Endodermal cell (in vitro differentiated cells): ENCODE measurements around the gene DYNLL1. TPM values are rescaled to one million over a fixed set of nuclear protein-coding genes. Genes with fewer than 3 reads are reported as not detected.
"Not testable (repeated sequence)": the region's sequence is repeated elsewhere in the genome, so short reads cannot be mapped to it uniquely, and the experiment has no call there.

ENCODE experiments used
- DNase-seq: peaks from one replicate; pipeline ENCODE4 v3.0.0-alpha.2; 2017
- H3K27ac ChIP-seq: 2 replicates; pipeline ENCODE4 v1.5.1; 2013; ENCODE audit warnings: mild to moderate bottlenecking, low read depth, low read length, moderate library complexity
- H3K27me3 ChIP-seq: 2 replicates; pipeline ENCODE4 v1.6.1; 2013; ENCODE audit warnings: mild to moderate bottlenecking, low read length, moderate library complexity; ENCODE audit not compliant: insufficient read depth, control insufficient read depth, poor library complexity, severe bottlenecking
- H3K36me3 ChIP-seq: 2 replicates; pipeline ENCODE4 v1.7.0; 2013; ENCODE audit warnings: mild to moderate bottlenecking, low read length, moderate library complexity; ENCODE audit not compliant: control insufficient read depth, insufficient read depth
- H3K4me1 ChIP-seq: one replicate; pipeline ENCODE4 v1.7.0; 2013; ENCODE audit warnings: low read length; ENCODE audit not compliant: control insufficient read depth, insufficient read depth
- H3K4me3 ChIP-seq: 2 replicates; pipeline ENCODE4 v1.5.1; 2013; ENCODE audit warnings: mild to moderate bottlenecking, low read length, moderate library complexity
- H3K9ac ChIP-seq: 2 replicates; pipeline ENCODE4 v1.6.1; 2013; ENCODE audit warnings: mild to moderate bottlenecking, low read length, moderate library complexity; ENCODE audit not compliant: poor library complexity, severe bottlenecking; ENCODE audit errors: extremely low read depth
- H3K9me3 ChIP-seq: 2 replicates; pipeline ENCODE4 v1.6.1; 2013; ENCODE audit warnings: mild to moderate bottlenecking, low read length, moderate library complexity; ENCODE audit not compliant: control insufficient read depth
- H3K27ac Mint-ChIP-seq: 2 replicates; pipeline ENCODE4 v1.8.0; 2020; ENCODE audit warnings: mixed read lengths
- H3K27me3 Mint-ChIP-seq: 2 replicates; pipeline ENCODE4 v1.8.0; 2021; ENCODE audit warnings: mild to moderate bottlenecking, mixed read lengths; ENCODE audit not compliant: insufficient read depth
- H3K36me3 Mint-ChIP-seq: 2 replicates; pipeline ENCODE4 v1.8.0; 2020; ENCODE audit warnings: low read depth, mixed read lengths
- H3K4me1 Mint-ChIP-seq: 2 replicates; pipeline ENCODE4 v1.8.0; 2020; ENCODE audit warnings: mixed read lengths
- H3K4me3 Mint-ChIP-seq: 2 replicates; pipeline ENCODE4 v1.8.0; 2020; ENCODE audit warnings: mild to moderate bottlenecking, moderate library complexity, mixed read lengths
- H3K9me3 Mint-ChIP-seq: 2 replicates; pipeline ENCODE4 v1.8.0; 2020; ENCODE audit warnings: mild to moderate bottlenecking, mixed read lengths
- WGBS, 2 experiments: methylation state at CpG; one replicate each; pipeline versions ENCODE4 v1.1.5 to v1.1.7; 2013; ENCODE audit warnings: missing lambda C conversion rate in 2 of 2, mixed read lengths in 1 of 2; ENCODE audit not compliant: insufficient coverage in 1 of 2, insufficient read length in 1 of 2; 5-methylcytosine and 5-hydroxymethylcytosine counted together
- long read RNA-seq, 4 experiments: library from polyadenylated mRNA in 2 of 4; library from RNA in 1 of 4; library from capped mRNA in 1 of 4; stranded (forward) in 3 of 4; unstranded in 1 of 4; transcript quantifications; one replicate each; pipeline ENCODE4 v2.0.0, GENCODE V29; 2020 to 2021; ENCODE audit warnings: inconsistent platforms in 1 of 4
- polyA plus RNA-seq, 2 experiments: library from polyadenylated mRNA; stranded (reverse); fragments of 50-300 nt; gene quantifications; one replicate each; pipeline ENCODE4 v1.2.3, GENCODE V29; 2013
- total RNA-seq, 2 donors: library from RNA; stranded (reverse); fragmentation: NEBNext Ultra II Directional in 1 of 2; extraction: Animal tissue kit (Norgen Biotek cat#: 25700) in 1 of 2; gene quantifications; 2 replicates in 1 of 2; 3 replicates in 1 of 2; pipeline ENCODE4 v1.2.1, GENCODE V29; 2021
- TF ChIP-seq, protein P1 (sequence below): fragments of 200-600 bp; sonication (generic); conservative IDR thresholded peaks from 2 replicates; pipeline ENCODE4 v1.5.0; 2021; ENCODE audit warnings: antibody characterized with exemption, mild to moderate bottlenecking

DYNLL1 gene
- total RNA-seq, result 100 to 1,000 TPM; 326 to 424 TPM
- polyA plus RNA-seq (2013, experiment 1 of 2), result 494 TPM
- 464 TPM for polyA plus RNA-seq (2013, experiment 2 of 2)
- long read RNA-seq, experiment 1, transcript DYNLL1-210 (1 exons, 670 nt), result minor isoform, 13 of 177 reads
- long read RNA-seq, experiment 1, transcript DYNLL1-201 (3 exons, 720 nt), result major isoform, 141 of 177 reads
- long read RNA-seq, experiment 1, transcript DYNLL1-202 (3 exons, 697 nt), result minor isoform, 11 of 177 reads
- long read RNA-seq, experiment 1, transcript DYNLL1-207 (2 exons, 719 nt), result minor isoform, 9 of 177 reads
- long read RNA-seq, experiment 1, partial matches to known transcripts, result 0 of 177 reads
- long read RNA-seq, experiment 1, other reads (novel, unspliced or antisense), result 1 of 177 reads
- long read RNA-seq, experiment 2, transcript DYNLL1-201 (3 exons, 720 nt), result major isoform, 102 of 123 reads
- long read RNA-seq, experiment 2, transcript DYNLL1-202 (3 exons, 697 nt), result minor isoform, 7 of 123 reads
- long read RNA-seq, experiment 2, transcript DYNLL1-207 (2 exons, 719 nt), result minor isoform, 7 of 123 reads
- long read RNA-seq, experiment 2, partial matches to known transcripts, result 0 of 123 reads
- long read RNA-seq, experiment 2, other reads (novel, unspliced or antisense), result 2 of 123 reads
- long read RNA-seq, experiment 3, transcript DYNLL1-201 (3 exons, 720 nt), result major isoform, 40 of 45 reads
- long read RNA-seq, experiment 3, partial matches to known transcripts, result 0 of 45 reads
- long read RNA-seq, experiment 3, other reads (novel, unspliced or antisense), result 0 of 45 reads
- long read RNA-seq, experiment 4, transcript DYNLL1-203 (3 exons, 814 nt), result minor isoform, 6 of 29 reads
- long read RNA-seq, experiment 4, transcript DYNLL1-207 (2 exons, 719 nt), result major isoform, 17 of 29 reads
- long read RNA-seq, experiment 4, partial matches to known transcripts, result 0 of 29 reads
- long read RNA-seq, experiment 4, other reads (novel, unspliced or antisense), result 3 of 29 reads

DNA sequence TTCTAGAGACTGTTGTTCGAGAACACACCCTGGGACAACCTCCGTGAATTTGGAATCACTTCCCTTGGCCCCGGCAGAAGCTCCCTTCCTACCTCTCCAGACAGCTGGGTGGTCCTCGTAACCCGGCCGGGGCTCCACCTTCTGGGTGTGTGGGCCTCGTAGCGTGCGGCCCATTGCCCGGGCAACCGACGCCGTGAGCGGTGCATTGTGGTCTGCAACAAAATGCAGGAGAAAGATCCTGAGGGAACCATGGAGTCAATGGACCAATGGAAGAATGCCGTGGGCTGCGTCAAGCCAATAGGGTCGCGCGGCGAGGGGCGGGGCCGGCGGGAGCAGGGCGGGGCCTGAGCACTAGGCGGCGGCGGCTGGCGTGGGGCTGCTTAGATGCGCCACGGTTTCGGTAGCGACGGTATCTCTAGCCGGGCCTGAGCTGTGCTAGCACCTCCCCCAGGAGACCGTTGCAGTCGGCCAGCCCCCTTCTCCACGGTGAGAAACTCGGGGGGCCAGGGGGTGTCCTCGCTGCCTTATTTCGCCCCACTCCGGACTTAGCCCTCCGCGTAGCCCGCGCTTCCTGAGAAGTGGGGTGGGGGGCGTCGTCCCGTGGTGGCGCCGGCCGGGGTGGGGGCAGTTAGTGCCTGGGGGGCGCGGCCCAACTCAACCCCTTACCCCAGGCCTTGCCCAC is at the start of gene DYNLL1:
Gene DYNLL1 (plus strand): TSS at position 383 of the 682 bp plus-strand sequence. CDS start 309 bp downstream, outside the sequence.
- Mint-ChIP-seq H3K4me1 (peaks cover 29% of the 10 kb centered on the region), H3K27me3 (no peaks in the 10 kb centered on the region), H3K9me3 (no peaks in the 10 kb centered on the region), H3K27ac (peak within 1 kb of the TSS; percentile 94), H3K36me3 (peaks cover 35% of the 10 kb centered on the region), H3K4me3 (peak within 1 kb of the TSS; percentile 96)
- H3K27me3 ChIP-seq, result no peaks in the 10 kb centered on the region
- H3K36me3 ChIP-seq, result peaks cover 23% of the 10 kb centered on the region
- peaks cover 3% of the 10 kb centered on the region for H3K4me1 ChIP-seq
- H3K9me3 ChIP-seq, result no peaks in the 10 kb centered on the region
- H3K27ac ChIP-seq, result peak within 1 kb of the TSS; percentile 81
- DNase-seq, result peak; percentile 100
- TF ChIP-seq, protein P1, sequence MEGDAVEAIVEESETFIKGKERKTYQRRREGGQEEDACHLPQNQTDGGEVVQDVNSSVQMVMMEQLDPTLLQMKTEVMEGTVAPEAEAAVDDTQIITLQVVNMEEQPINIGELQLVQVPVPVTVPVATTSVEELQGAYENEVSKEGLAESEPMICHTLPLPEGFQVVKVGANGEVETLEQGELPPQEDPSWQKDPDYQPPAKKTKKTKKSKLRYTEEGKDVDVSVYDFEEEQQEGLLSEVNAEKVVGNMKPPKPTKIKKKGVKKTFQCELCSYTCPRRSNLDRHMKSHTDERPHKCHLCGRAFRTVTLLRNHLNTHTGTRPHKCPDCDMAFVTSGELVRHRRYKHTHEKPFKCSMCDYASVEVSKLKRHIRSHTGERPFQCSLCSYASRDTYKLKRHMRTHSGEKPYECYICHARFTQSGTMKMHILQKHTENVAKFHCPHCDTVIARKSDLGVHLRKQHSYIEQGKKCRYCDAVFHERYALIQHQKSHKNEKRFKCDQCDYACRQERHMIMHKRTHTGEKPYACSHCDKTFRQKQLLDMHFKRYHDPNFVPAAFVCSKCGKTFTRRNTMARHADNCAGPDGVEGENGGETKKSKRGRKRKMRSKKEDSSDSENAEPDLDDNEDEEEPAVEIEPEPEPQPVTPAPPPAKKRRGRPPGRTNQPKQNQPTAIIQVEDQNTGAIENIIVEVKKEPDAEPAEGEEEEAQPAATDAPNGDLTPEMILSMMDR, result no peak
- H3K9ac ChIP-seq, result peak within 1 kb of the TSS; percentile 91
- peak within 1 kb of the TSS; percentile 92 for H3K4me3 ChIP-seq
- WGBS, 2 experiments, result 0% methylated on average over 12 to 53 of the region's 53 CpGs

DNA sequence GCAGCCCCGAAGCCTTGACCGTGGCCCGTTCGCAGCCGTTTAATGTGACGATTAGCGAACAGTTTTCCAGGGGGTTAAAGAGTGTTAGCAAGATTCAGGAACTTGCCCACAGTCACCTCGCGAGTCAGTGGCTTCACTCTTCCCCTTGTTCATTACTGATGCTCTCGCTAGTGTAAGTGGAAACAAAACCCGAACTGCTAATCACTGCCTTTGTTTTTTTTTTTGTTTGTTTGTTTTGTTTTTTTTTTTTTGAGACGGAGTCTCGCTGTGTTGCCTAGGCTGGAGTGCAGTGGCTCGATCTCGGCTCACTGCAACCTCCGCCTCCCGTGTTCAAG is 49.1 kb upstream of the DYNLL1 start:
- H3K4me3 ChIP-seq, result peak overlapping the region; percentile 100
- H3K9ac ChIP-seq, result peak overlapping the region; percentile 92
- 13% methylated on average over 6 to 17 of the region's 17 CpGs for WGBS, 2 experiments
- H3K4me3 Mint-ChIP-seq, result peak overlapping the region; percentile 99
- not testable (repeated sequence) for H3K27me3 Mint-ChIP-seq, H3K9me3 ChIP-seq, DNase-seq, H3K4me1 Mint-ChIP-seq, H3K4me1 ChIP-seq, H3K9me3 Mint-ChIP-seq, H3K27me3 ChIP-seq
- peak overlapping the region; percentile 40 for H3K27ac ChIP-seq
- H3K36me3 ChIP-seq, result peaks cover 53% of the 10 kb centered on the region
- H3K27ac Mint-ChIP-seq, result peak overlapping the region; percentile 99
- H3K36me3 Mint-ChIP-seq, result peaks cover 50% of the 10 kb centered on the region

DNA sequence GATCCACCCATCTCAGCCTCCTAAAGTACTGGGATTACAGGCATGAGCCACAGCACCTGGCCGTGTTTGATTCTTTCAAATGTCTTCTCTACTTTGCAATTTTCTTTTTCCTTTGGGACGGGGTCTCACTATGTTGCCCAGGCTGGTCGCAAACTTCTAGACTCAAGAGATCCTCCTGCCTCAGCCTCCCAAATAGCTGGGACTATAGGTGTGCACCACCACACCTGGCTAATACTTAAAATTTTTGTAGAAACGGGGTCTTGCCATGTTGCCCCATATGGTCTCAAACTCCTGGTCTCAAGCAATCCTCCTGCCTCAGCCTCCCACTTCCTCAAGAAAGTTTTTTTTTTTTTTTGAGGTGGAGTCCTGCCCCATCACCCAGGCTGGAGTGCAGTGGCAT is 47.9 kb upstream of the DYNLL1 start:
- TF ChIP-seq, protein P1, result no peak
- Mint-ChIP-seq H3K36me3 (peaks cover 53% of the 10 kb centered on the region), H3K27ac (peak overlapping the region; percentile 99), H3K4me1 (peaks cover 9% of the 10 kb centered on the region), H3K4me3 (peak overlapping the region; percentile 99), H3K27me3 (no peaks in the 10 kb centered on the region), H3K9me3 (no peaks in the 10 kb centered on the region)
- Histone ChIP-seq H3K27ac (no peak overlapping the region), H3K9me3 (no peaks in the 10 kb centered on the region), H3K27me3 (no peaks in the 10 kb centered on the region), H3K4me1 (peaks cover 4% of the 10 kb centered on the region), H3K9ac (no peak overlapping the region), H3K4me3 (peak overlapping the region; percentile 100), H3K36me3 (peaks cover 58% of the 10 kb centered on the region)
- 82 to 97% methylated on average over 3 to 4 of the region's 4 CpGs for WGBS, 2 experiments
- DNase-seq, result no peak

DNA sequence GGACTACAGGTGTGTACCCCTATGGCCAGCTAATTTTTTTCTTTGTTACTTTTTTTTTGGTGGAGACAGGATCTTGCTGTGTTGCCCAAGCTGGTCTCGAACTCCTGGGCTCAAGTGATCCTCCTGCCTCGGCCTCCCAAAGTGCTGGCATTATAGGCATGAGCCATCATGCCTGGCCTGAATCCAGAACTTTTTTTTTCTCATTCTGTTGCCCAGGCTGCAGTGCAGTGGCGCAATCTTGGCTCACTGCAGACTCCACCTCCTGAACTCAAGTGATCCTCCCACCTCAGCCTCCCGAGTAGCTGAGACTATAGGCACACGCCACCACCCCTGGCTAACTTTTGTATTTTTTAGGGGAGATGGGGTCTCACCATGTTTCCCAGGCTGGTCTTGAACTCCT is 43.4 kb upstream of the DYNLL1 start:
- DNase-seq, H3K4me1 Mint-ChIP-seq, H3K9ac ChIP-seq, H3K27me3 Mint-ChIP-seq, H3K4me3 Mint-ChIP-seq, H3K9me3 Mint-ChIP-seq, H3K27ac Mint-ChIP-seq, H3K27me3 ChIP-seq, H3K9me3 ChIP-seq, H3K4me1 ChIP-seq, H3K27ac ChIP-seq: not testable (repeated sequence)
- Histone ChIP-seq H3K4me3 (peak overlapping the region; percentile 25), H3K36me3 (peaks cover 80% of the 10 kb centered on the region)
- 93 to 97% methylated on average over 4 to 5 of the region's 5 CpGs for WGBS, 2 experiments
- H3K36me3 Mint-ChIP-seq, result peaks cover 68% of the 10 kb centered on the region
